Measurements from ENCODE around the gene NPPA. TPM values are rescaled to one million over a fixed set of nuclear protein-coding genes. Genes with fewer than 3 reads are reported as not detected.

NPPA gene
- total RNA-seq, 1 experiment from 2014 or later = not detected

GRCh38 chr1:11800391-11800755 lies 47.2 kb downstream of the NPPA start:
- Histone ChIP-seq H2BK120ac (ENCODE audit: low read depth, low read length, poor library complexity, severe bottlenecking) (no peak overlapping the region), H3K79me2 (ENCODE audit: insufficient read depth, low read length) (no peaks in the 10 kb centered on the region), H4K8ac (replicated peaks; ENCODE audit: insufficient read length, low read depth, low read length) (no peak overlapping the region), H2BK12ac (ENCODE audit: insufficient read length, low read depth, low read length) (no peak overlapping the region), H3K9ac (ENCODE audit: extremely low read depth, insufficient read length, low read length) (no peak overlapping the region), H3K56ac (ENCODE audit: insufficient read length, low read depth, low read length) (no peak overlapping the region), H3K18ac (ENCODE audit: insufficient read length, low read depth, low read length) (no peak overlapping the region), H3T11ph (ENCODE audit: low read length) (no peak overlapping the region), H3K27ac (ENCODE audit: insufficient read length, low read depth, low read length) (no peak overlapping the region), H3K27me3 (ENCODE audit: insufficient read depth, low read length) (no peaks in the 10 kb centered on the region), H2BK5ac (ENCODE audit: insufficient read length, low read length) (no peak overlapping the region), H2AFZ (ENCODE audit: low read length) (no peak overlapping the region), H3K4me2 (ENCODE audit: insufficient read depth, insufficient read length, low read length) (no peak overlapping the region), H3K23me2 (ENCODE audit: insufficient read length, low read depth, low read length, poor library complexity, severe bottlenecking) (peaks cover 10% of the 10 kb centered on the region), H2BK15ac (ENCODE audit: low read depth, low read length) (no peak overlapping the region), H3K9me3 (ENCODE audit: control insufficient read depth, low read depth, low read length) (no peaks in the 10 kb centered on the region), H3K14ac (ENCODE audit: insufficient read depth, low read length) (no peak overlapping the region), H2AK5ac (ENCODE audit: insufficient read length, low read length) (no peak overlapping the region), H3K4me1 (ENCODE audit: insufficient read depth, low read length) (no peaks in the 10 kb centered on the region; the same call in 1 of the 2 replicates), H4K91ac (ENCODE audit: insufficient read length, low read depth, low read length) (no peak overlapping the region), H3K4ac (ENCODE audit: low read depth, low read length) (no peak overlapping the region), H4K20me1 (ENCODE audit: control insufficient read depth, insufficient read depth, insufficient read length) (no peaks in the 10 kb centered on the region), H3K79me1 (ENCODE audit: insufficient read depth, low read depth, low read length, poor library complexity, severe bottlenecking) (no peaks in the 10 kb centered on the region), H4K5ac (ENCODE audit: insufficient read length, low read depth, low read length) (no peak overlapping the region), H2BK20ac (ENCODE audit: low read depth, low read length, poor library complexity, severe bottlenecking) (no peak overlapping the region), H3K23ac (ENCODE audit: insufficient read length, low read depth, low read length) (no peak overlapping the region)
- Mint-ChIP-seq H3K4me3 (no peak overlapping the region), H3K4me1 (peaks cover 25 to 34% of the 10 kb centered on the region in 2 experiments), H3K27me3 (ENCODE audit: low read depth) (no peaks in the 10 kb centered on the region), H3K9me3 (no peaks in the 10 kb centered on the region), H3K27ac (peak overlapping the region in 2 of 3 experiments; percentile 14 to 15; a peak in 1 of 7 replicates), H3K36me3 (ENCODE audit: insufficient read depth in 1 of 3, low read depth in 3 of 3) (peaks cover 16 to 39% (median 29%) of the 10 kb centered on the region in 3 experiments; a peak in 6 of 7 replicates)
- TF ChIP-seq CTCF (conservative IDR thresholded peaks at IDR 0.05) = no peak
- WGBS (ENCODE audit: extremely low coverage, insufficient read length, low lambda C conversion rate) = no CpG with 5 or more reads among the region's 8 CpGs
- DNase-seq = no peak

Measured in H9 (cell line).